Spleen (tissue), 11 donors: ENCODE data around the gene SRR. TPM values are rescaled to one million over a fixed set of nuclear protein-coding genes. Genes with fewer than 3 reads are reported as not detected.
A peak's percentile ranks its signal among the peaks of the same experiment; 100 is the strongest.

ENCODE experiments used
- DNase-seq: peaks from one replicate; pipeline ENCODE4 v3.0.0-alpha.2; 2020
- H3K27ac ChIP-seq, 8 donors: fragments of 200-600 bp; sonication (generic) in 7 of 8; 1 replicate in 4 of 8; 2 replicates in 4 of 8; pipeline versions ENCODE4 v1.5.0 to v1.8.0; 2016 to 2021; ENCODE audit warnings: inconsistent platforms in 4 of 8, mild to moderate bottlenecking in 4 of 8, moderate library complexity in 1 of 8
- H3K27me3 ChIP-seq, 7 donors: fragments of 200-600 bp; sonication (generic) in 6 of 7; replicated peaks in 1 of 7; 1 replicate in 4 of 7; 2 replicates in 3 of 7; pipeline versions ENCODE4 v1.5.0 to v1.8.0; 2016 to 2021; ENCODE audit warnings: inconsistent platforms in 3 of 7, mild to moderate bottlenecking in 1 of 7
- H3K36me3 ChIP-seq, 6 donors: fragments of 200-600 bp; sonication (generic) in 5 of 6; 1 replicate in 4 of 6; 2 replicates in 2 of 6; pipeline versions ENCODE4 v1.5.0 to v1.8.0; 2016 to 2021; ENCODE audit warnings: inconsistent platforms in 2 of 6
- H3K4me1 ChIP-seq, 6 donors: fragments of 200-600 bp; sonication (generic) in 5 of 6; 1 replicate in 3 of 6; 2 replicates in 3 of 6; pipeline versions ENCODE4 v1.5.0 to v1.8.0; 2016 to 2021; ENCODE audit warnings: inconsistent platforms in 3 of 6
- H3K4me3 ChIP-seq, 8 donors: fragments of 200-600 bp; sonication (generic) in 7 of 8; 1 replicate in 4 of 8; 2 replicates in 4 of 8; pipeline versions ENCODE4 v1.5.0 to v1.8.0; 2016 to 2021; ENCODE audit warnings: inconsistent platforms in 4 of 8, mild to moderate bottlenecking in 4 of 8, moderate library complexity in 2 of 8
- H3K9me3 ChIP-seq, 8 donors: fragments of 200-600 bp; sonication (generic) in 7 of 8; 1 replicate in 4 of 8; 2 replicates in 4 of 8; pipeline versions ENCODE4 v1.5.0 to v1.8.0; 2016 to 2021; ENCODE audit warnings: inconsistent platforms in 4 of 8
- CTCF ChIP-seq, 11 experiments: fragments of 200-600 bp in 7 of 11; fragments of 450-650 bp in 4 of 11; sonication (generic) in 4 of 11; IDR thresholded peaks in 8 of 11; conservative IDR thresholded peaks in 3 of 11; 1 replicate in 7 of 11; 2 replicates in 4 of 11; pipeline versions ENCODE4 v1.4.0 to v1.8.0; 2016 to 2021; ENCODE audit warnings: antibody characterized with exemption in 11 of 11, inconsistent platforms in 4 of 11, mild to moderate bottlenecking in 1 of 11
- POLR2A ChIP-seq, 3 donors: fragments of 450-650 bp; IDR thresholded peaks; one replicate each; pipeline ENCODE4 v1.5.1; 2017; ENCODE audit warnings: antibody characterized with exemption in 3 of 3, mild to moderate bottlenecking in 1 of 3
- POLR2AphosphoS5 ChIP-seq, 3 donors: sonication (generic); formaldehyde crosslinking; IDR thresholded peaks; one replicate each; pipeline ENCODE4 v1.5.1; 2017; ENCODE audit warnings: antibody characterized with exemption in 3 of 3
- WGBS, 5 donors: extraction: QIAGEN DNeasy Blood & Tissue Kit in 3 of 5; methylation state at CpG; one replicate each; pipeline versions ENCODE4 v1.1.5 to v1.1.7; 2013 to 2018; 5-methylcytosine and 5-hydroxymethylcytosine counted together
- intact Hi-C: fragments of 100-400 bp; cut with DNase I; formaldehyde crosslinking; loops from one replicate; pipeline ENCODE4 v1.15.0; 2023; ENCODE audit warnings: low total_unique reads
- polyA plus RNA-seq, 3 donors: library from polyadenylated mRNA; stranded (reverse); fragments of 200-250 nt; gene quantifications; one replicate each; pipeline ENCODE4 v1.2.1, GENCODE V29; 2013
- total RNA-seq, 7 donors: library from RNA; depleted of rRNA in 3 of 7; stranded (reverse); fragments of >200 nt in 3 of 7; fragmentation: NEBNext Ultra II Directional in 4 of 7; extraction: Animal tissue kit (Norgen Biotek cat#: 25700) in 4 of 7; gene quantifications; one replicate each; pipeline versions ENCODE4 v1.1.0 to v1.2.1, GENCODE V29; 2016 to 2021
- donor health status: healthy with polysubstance abuse.
- donor health status: DM: no; HTN: no; CAD: no; lungs with moderate emphysema.
- donor health status: DM: no; HTN: no; CAD: no.
- donor health status: Bipolar disorder and iron deficiency.
- donor health status: healthy.
- donor health status: DM: no; HTN: no; CAD: no.
- donor health status: DM: yes; HTN: yes; CAD: no.

Gene SRR
- total and polyA plus RNA-seq, 10 donors = 3.5 to 16.2 (median 6.7) TPM

GRCh38 chr17:2344528-2344927 lies 40.8 kb downstream of the SRR start:
- TF ChIP-seq POLR2AphosphoS5 (IDR thresholded peaks at IDR 0.05) = no peak
- TF ChIP-seq POLR2A (IDR thresholded peaks at IDR 0.05) = no peak
- TF ChIP-seq CTCF (IDR thresholded peaks at IDR 0.05 in 8 of 11, conservative IDR thresholded peaks at IDR 0.05 in 3 of 11) = no peak
- WGBS, 5 donors = 70 to 88% (median 83%) methylated on average over 10 of the region's 10 CpGs
- Histone ChIP-seq H3K4me3 (no peak overlapping the region), H3K9me3 (no peaks in the 10 kb centered on the region), H3K27me3 (no peaks in the 10 kb centered on the region), H3K4me1 (peaks cover 0 to 10% (median 0%) of the 10 kb centered on the region in 6 donors), H3K27ac (peak overlapping the region in 1 of 8 donors; percentile 8), H3K36me3 (peaks cover 0 to 64% (median 2%) of the 10 kb centered on the region in 6 donors)
- no peak for DNase-seq
- intact Hi-C loops = no loop called here

DNA sequence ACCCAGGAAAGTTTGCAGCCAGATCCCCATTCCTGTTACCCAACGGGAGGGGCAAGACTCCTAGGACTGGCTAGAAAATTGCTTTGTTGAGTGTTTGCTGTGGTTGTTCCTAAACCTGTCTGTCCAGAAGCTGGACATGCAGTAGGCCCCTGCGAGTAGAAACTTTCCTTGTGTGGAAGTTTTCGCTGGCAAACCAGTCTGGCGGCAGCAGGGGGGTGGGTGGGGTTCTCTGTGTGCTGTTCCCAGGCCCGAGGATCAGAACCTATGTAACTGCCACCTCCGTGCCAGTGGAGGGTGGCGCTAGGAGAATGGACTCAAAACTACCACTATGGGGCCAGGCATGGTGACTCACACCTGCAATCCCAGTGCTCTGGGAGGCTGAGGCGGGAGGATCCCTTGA lies 42.7 kb downstream of the SRR start:
- Histone ChIP-seq H3K4me1 (peaks cover 0 to 10% (median 0%) of the 10 kb centered on the region in 6 donors), H3K27ac (no peak overlapping the region), H3K27me3 (no peaks in the 10 kb centered on the region), H3K4me3 (no peak overlapping the region), H3K9me3 (no peaks in the 10 kb centered on the region), H3K36me3 (peaks cover 0 to 57% (median 2%) of the 10 kb centered on the region in 6 donors)
- DNase-seq = no peak
- WGBS, 5 donors = 90 to 98% (median 96%) methylated on average over 7 to 8 of the region's 8 CpGs
- intact Hi-C loops = no loop called here
- TF ChIP-seq POLR2A (IDR thresholded peaks at IDR 0.05) = no peak
- TF ChIP-seq CTCF (IDR thresholded peaks at IDR 0.05 in 8 of 11, conservative IDR thresholded peaks at IDR 0.05 in 3 of 11) = no peak
- TF ChIP-seq POLR2AphosphoS5 (IDR thresholded peaks at IDR 0.05) = no peak

GRCh38 chr17:2347805-2348685 lies 44.3 kb downstream of the SRR start:
- TF ChIP-seq CTCF (IDR thresholded peaks at IDR 0.05 in 8 of 11, conservative IDR thresholded peaks at IDR 0.05 in 3 of 11) = no peak
- TF ChIP-seq POLR2AphosphoS5 (IDR thresholded peaks at IDR 0.05) = no peak
- TF ChIP-seq POLR2A (IDR thresholded peaks at IDR 0.05) = no peak
- Histone ChIP-seq H3K27me3 (no peaks in the 10 kb centered on the region), H3K9me3 (no peaks in the 10 kb centered on the region), H3K4me1 (peaks cover 2 to 10% (median 2%) of the 10 kb centered on the region in 6 donors), H3K4me3 (no peak overlapping the region), H3K27ac (no peak overlapping the region), H3K36me3 (peaks cover 0 to 41% (median 2%) of the 10 kb centered on the region in 6 donors)
- DNase-seq = peak; percentile 28
- intact Hi-C loops = no loop called here
- 79 to 92% (median 86%) methylated on average over 10 to 11 of the region's 11 CpGs for WGBS, 5 donors

DNA sequence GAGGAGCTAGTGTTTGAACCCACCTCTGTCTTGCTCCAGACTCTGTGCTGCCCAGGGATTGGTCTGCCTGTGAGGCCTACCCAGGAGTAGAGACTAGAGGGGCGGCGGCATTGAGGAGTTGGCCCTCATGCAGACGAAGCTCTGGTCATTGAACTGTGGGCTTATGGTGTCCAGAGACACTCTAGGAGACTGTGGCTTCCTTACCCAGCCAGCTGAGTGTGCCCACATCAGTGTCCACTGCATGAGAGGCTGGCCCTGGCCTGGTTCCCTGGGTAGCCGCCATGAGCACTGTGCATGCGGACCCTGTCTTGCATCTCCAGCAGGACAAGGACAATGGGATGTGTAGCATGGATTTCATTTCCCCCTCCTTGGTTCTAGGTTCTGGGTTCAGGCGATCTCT lies 47.5 kb downstream of the SRR start:
- no peak overlapping the region for H3K27ac ChIP-seq
- H3K4me1 ChIP-seq = peaks cover 4 to 18% (median 9%) of the 10 kb centered on the region in 6 donors
- peaks cover 0 to 15% (median 0%) of the 10 kb centered on the region in 6 donors for H3K36me3 ChIP-seq
- intact Hi-C loops = no loop called here
- H3K4me3 ChIP-seq = no peak overlapping the region
- DNase-seq = peak; percentile 56
- H3K27me3 ChIP-seq = no peaks in the 10 kb centered on the region
- WGBS, 5 donors = 93 to 97% (median 95%) methylated on average over 6 of the region's 6 CpGs
- H3K9me3 ChIP-seq = no peaks in the 10 kb centered on the region
- TF ChIP-seq POLR2AphosphoS5 (IDR thresholded peaks at IDR 0.05) = no peak
- no peak for TF ChIP-seq POLR2A (IDR thresholded peaks at IDR 0.05)
